GM23248 (cell line): ENCODE results near the gene UHMK1. TPM values are rescaled to one million over a fixed set of nuclear protein-coding genes. Genes with fewer than 3 reads are reported as not detected.

Source experiments
- DNase-seq: peaks from one replicate; pipeline ENCODE4 v3.0.0-alpha.2; 2015
- H2AFZ ChIP-seq: fragments of 200-600 bp; sonication (generic); 2 replicates; pipeline ENCODE4 v1.6.1; 2016; ENCODE audit warnings: antibody characterized with exemption
- H3F3A ChIP-seq: fragments of 200-600 bp; sonication (generic); 2 replicates; pipeline ENCODE4 v1.6.1; 2016; ENCODE audit warnings: mild to moderate bottlenecking, antibody characterized with exemption, mixed run types; ENCODE audit not compliant: insufficient read depth
- H3K27ac ChIP-seq: fragments of 200-600 bp; sonication (generic); 2 replicates; pipeline ENCODE4 v1.5.1; 2016; ENCODE audit warnings: mild to moderate bottlenecking
- H3K27me3 ChIP-seq: fragments of 200-600 bp; sonication (generic); replicated peaks from 2 replicates; pipeline ENCODE4 v1.6.1; 2016; ENCODE audit warnings: mild to moderate bottlenecking; ENCODE audit not compliant: insufficient read depth
- H3K36me3 ChIP-seq: fragments of 200-600 bp; sonication (generic); 2 replicates; pipeline ENCODE4 v1.6.1; 2016; ENCODE audit warnings: low read depth, mild to moderate bottlenecking
- H3K4me1 ChIP-seq: fragments of 200-600 bp; sonication (generic); 2 replicates; pipeline ENCODE4 v1.6.1; 2016; ENCODE audit warnings: mild to moderate bottlenecking; ENCODE audit not compliant: insufficient read depth
- H3K4me2 ChIP-seq: fragments of 200-600 bp; sonication (generic); one replicate; pipeline ENCODE4 v1.6.1; 2016; ENCODE audit warnings: mild to moderate bottlenecking; ENCODE audit not compliant: unreplicated experiment
- H3K4me3 ChIP-seq: fragments of 200-600 bp; sonication (generic); 2 replicates; pipeline ENCODE4 v1.5.1; 2016; ENCODE audit warnings: mild to moderate bottlenecking
- H3K79me2 ChIP-seq: fragments of 200-600 bp; sonication (generic); 2 replicates; pipeline ENCODE4 v1.6.1; 2016; ENCODE audit warnings: mild to moderate bottlenecking; ENCODE audit not compliant: insufficient read depth
- H3K9ac ChIP-seq: fragments of 200-600 bp; sonication (generic); 2 replicates; pipeline ENCODE4 v1.6.1; 2016; ENCODE audit warnings: mild to moderate bottlenecking
- H3K9me2 ChIP-seq: fragments of 200-600 bp; sonication (generic); 2 replicates; pipeline ENCODE4 v1.6.1; 2016; ENCODE audit warnings: mixed run types, mild to moderate bottlenecking, moderate library complexity; ENCODE audit not compliant: insufficient read depth
- H3K9me3 ChIP-seq: fragments of 200-600 bp; sonication (generic); one replicate; pipeline ENCODE4 v1.6.1; 2017; ENCODE audit warnings: low read depth
- H4K20me1 ChIP-seq: fragments of 200-600 bp; sonication (generic); 2 replicates; pipeline ENCODE4 v1.6.0; 2016; ENCODE audit not compliant: insufficient read depth
- EZH2 ChIP-seq: fragments of 200-600 bp; sonication (generic); IDR thresholded peaks from 2 replicates; pipeline ENCODE4 v1.6.1; 2018; ENCODE audit warnings: antibody characterized with exemption, mild to moderate bottlenecking; ENCODE audit not compliant: insufficient read depth, poor library complexity, severe bottlenecking
- EZH2phosphoT487 ChIP-seq: fragments of 200-600 bp; sonication (generic); IDR thresholded peaks from 2 replicates; pipeline ENCODE4 v1.6.1; 2018; ENCODE audit warnings: antibody characterized with exemption, moderate library complexity, mild to moderate bottlenecking, low read depth; ENCODE audit not compliant: insufficient read depth
- WGBS, 2 experiments: methylation state at CpG; one replicate each; pipeline ENCODE4 v1.1.6; 2015 to 2017; ENCODE audit warnings: low lambda C conversion rate in 2 of 2, low coverage in 1 of 2; ENCODE audit errors: missing lambda C conversion rate in 2 of 2; 5-methylcytosine and 5-hydroxymethylcytosine counted together
- in situ Hi-C: fragments of 300-500 bp; cut with MboI; formaldehyde crosslinking; loops from 2 replicates; pipeline ENCODE4 v1.15.0; 2020
- polyA plus RNA-seq: library from polyadenylated mRNA; unstranded; fragments of >200 nt; fragmentation: Nextera tagmentation; extraction: Ambion mirVana; gene quantifications from 2 replicates; pipeline ENCODE4 v1.2.1, GENCODE V29; 2016
- total RNA-seq: library from RNA; depleted of rRNA; stranded (reverse); fragments of >200 nt; shearing (Covaris generic); gene quantifications from 2 replicates; pipeline ENCODE4 v1.2.3, GENCODE V29; 2014

UHMK1 gene
- total and polyA plus RNA-seq, 2 experiments from 2014 or later = 20.1 to 60.6 TPM

DNA sequence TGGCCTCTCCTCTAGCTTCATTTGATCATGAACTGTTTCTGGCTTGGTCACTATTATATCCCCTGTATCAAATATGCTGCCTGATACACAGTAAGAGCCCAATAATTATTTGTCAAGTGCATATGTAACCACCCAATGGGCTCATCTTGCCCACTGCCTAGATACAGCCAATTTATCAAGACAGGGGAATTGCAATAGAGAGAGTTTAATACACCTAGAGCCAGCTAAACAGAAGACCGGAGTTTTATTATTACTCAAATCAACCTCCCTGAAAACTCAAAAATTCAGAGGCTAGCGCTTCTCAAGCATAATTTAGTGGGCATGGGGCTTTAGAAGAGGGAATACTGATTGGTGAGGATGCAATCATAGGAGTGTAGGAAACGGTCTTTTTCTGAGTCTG lies 45.6 kb downstream of the UHMK1 start:
- Histone ChIP-seq H3K27me3 (no peaks in the 10 kb centered on the region), H3F3A (peaks cover 48% of the 10 kb centered on the region), H3K4me2 (no peak overlapping the region), H3K27ac (peak overlapping the region; percentile 85; the same call in 1 of the 2 replicates), H3K9ac (no peak overlapping the region), H3K9me2 (no peaks in the 10 kb centered on the region), H3K4me1 (peaks cover 52% of the 10 kb centered on the region), H3K36me3 (no peaks in the 10 kb centered on the region), H2AFZ (no peak overlapping the region), H3K79me2 (peaks cover 4% of the 10 kb centered on the region; the same call in 1 of the 2 replicates), H4K20me1 (no peaks in the 10 kb centered on the region), H3K4me3 (no peak overlapping the region), H3K9me3 (no peaks in the 10 kb centered on the region)
- TF ChIP-seq EZH2 (no peak), EZH2phosphoT487 (no peak)
- in situ Hi-C loops = no loop called here
- no peak for DNase-seq
- WGBS, 2 experiments = 97 to 100% methylated on average over 3 of the region's 3 CpGs

DNA sequence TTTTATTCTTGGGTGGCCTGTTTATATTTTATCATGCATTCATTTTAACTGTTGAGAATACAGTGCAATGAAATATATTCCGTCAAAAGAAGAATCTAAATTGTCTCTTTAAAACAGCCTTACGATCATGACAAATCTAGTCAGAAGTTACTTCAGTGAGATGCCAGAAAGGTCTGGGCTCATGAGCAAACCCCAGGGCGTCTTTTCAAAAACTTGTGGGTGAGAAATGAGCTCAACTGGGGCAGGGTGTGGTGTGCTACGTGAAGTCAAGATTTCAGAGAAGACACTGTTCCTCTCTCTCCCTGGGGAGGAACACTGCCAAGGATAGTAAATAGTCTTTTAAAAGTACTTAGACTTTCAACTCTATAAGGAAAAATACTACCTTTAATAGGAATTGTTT lies 50.6 kb downstream of the UHMK1 start:
- H3F3A ChIP-seq = peaks cover 26% of the 10 kb centered on the region
- TF ChIP-seq EZH2 (no peak), EZH2phosphoT487 (no peak)
- H2AFZ ChIP-seq = 0 out of 2 replicates have a peak overlapping the region, but pooled peaks have one; percentile 11
- in situ Hi-C loops = no loop called here
- WGBS, 2 experiments = 0 to 3% methylated on average over 4 of the region's 4 CpGs
- H3K4me2 ChIP-seq = peak overlapping the region; percentile 60
- H3K36me3 ChIP-seq = no peaks in the 10 kb centered on the region
- H3K4me3 ChIP-seq = 0 out of 2 replicates have a peak overlapping the region, but pooled peaks have one; percentile 10
- no peaks in the 10 kb centered on the region for H3K9me3 ChIP-seq
- H3K27me3 ChIP-seq = no peaks in the 10 kb centered on the region
- peaks cover 37% of the 10 kb centered on the region for H3K4me1 ChIP-seq
- peak; percentile 96 for DNase-seq
- no peaks in the 10 kb centered on the region for H3K9me2 ChIP-seq
- peak overlapping the region; percentile 84 for H3K27ac ChIP-seq
- H4K20me1 ChIP-seq = no peaks in the 10 kb centered on the region
- H3K9ac ChIP-seq = peak overlapping the region; percentile 64
- H3K79me2 ChIP-seq = no peaks in the 10 kb centered on the region; the same call in 1 of the 2 replicates

DNA sequence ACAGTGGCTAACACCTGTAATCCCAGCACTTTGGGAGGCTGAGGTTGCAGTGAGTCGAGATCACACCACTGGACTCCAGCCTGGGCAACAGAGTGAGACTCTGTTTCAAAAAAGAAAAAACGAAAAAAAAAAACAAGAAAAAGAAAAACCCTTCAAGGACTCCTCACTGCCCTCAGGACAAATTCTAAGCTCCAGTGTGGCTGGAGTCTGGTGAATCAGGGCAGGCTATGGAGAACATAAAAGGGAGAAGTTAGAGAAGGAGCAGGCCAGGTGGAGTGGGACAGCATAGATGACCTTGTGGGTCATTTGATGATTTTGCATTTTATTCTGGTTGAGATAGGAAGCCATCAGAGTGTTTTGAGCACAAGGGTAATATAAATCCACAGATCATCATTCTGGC lies 51.4 kb downstream of the UHMK1 start:
- Histone ChIP-seq H3K9ac (peak overlapping the region; percentile 64), H3K36me3 (no peaks in the 10 kb centered on the region), H3K4me1 (peaks cover 46% of the 10 kb centered on the region), H3K27ac (peak overlapping the region; percentile 84), H3F3A (peaks cover 32% of the 10 kb centered on the region), H2AFZ (peak overlapping the region; percentile 40), H3K9me3 (no peaks in the 10 kb centered on the region), H3K4me2 (peak overlapping the region; percentile 60), H3K27me3 (no peaks in the 10 kb centered on the region), H3K79me2 (no peaks in the 10 kb centered on the region; the same call in 1 of the 2 replicates), H3K4me3 (no peak overlapping the region), H4K20me1 (no peaks in the 10 kb centered on the region), H3K9me2 (no peaks in the 10 kb centered on the region)
- WGBS, 2 experiments = 26 to 28% methylated on average over 1 to 2 of the region's 2 CpGs
- DNase-seq = peak; percentile 52
- in situ Hi-C loops = no loop called here
- TF ChIP-seq EZH2phosphoT487 (no peak), EZH2 (no peak)

DNA sequence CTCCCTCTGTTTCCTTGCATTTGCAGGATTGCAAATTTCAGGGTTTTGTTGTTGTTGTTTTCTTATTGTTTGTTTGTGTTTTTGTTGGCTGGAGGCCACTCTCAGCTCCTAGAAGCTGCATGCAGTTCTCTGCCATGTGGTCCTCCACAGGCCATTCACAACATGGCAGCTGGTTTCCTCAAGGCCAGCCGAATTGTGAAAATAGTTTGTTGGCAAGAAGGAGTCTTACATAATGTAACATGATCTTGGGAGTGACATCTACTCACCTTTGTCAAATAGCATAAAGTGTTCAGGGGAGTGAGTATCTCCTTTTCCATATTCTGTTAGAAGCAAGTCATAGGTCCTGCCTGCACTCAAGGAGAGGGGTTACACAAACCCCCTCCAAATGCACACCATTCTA lies 53.3 kb downstream of the UHMK1 start:
- H3K9me3 ChIP-seq = no peaks in the 10 kb centered on the region
- no peak overlapping the region for H3K4me2 ChIP-seq
- in situ Hi-C loops = no loop called here
- H3K9ac ChIP-seq = no peak overlapping the region
- no peak overlapping the region for H3K27ac ChIP-seq
- H3K36me3 ChIP-seq = no peaks in the 10 kb centered on the region
- H3F3A ChIP-seq = peaks cover 46% of the 10 kb centered on the region
- H3K79me2 ChIP-seq = no peaks in the 10 kb centered on the region; the same call in 1 of the 2 replicates
- TF ChIP-seq EZH2phosphoT487 = no peak
- TF ChIP-seq EZH2 = no peak
- H3K4me1 ChIP-seq = peaks cover 59% of the 10 kb centered on the region
- no peaks in the 10 kb centered on the region for H4K20me1 ChIP-seq
- no peak overlapping the region for H3K4me3 ChIP-seq
- no peak for DNase-seq
- no peaks in the 10 kb centered on the region for H3K9me2 ChIP-seq
- no peaks in the 10 kb centered on the region for H3K27me3 ChIP-seq
- H2AFZ ChIP-seq = no peak overlapping the region
- 44 to 56% methylated on average over 1 of the region's 1 CpG for WGBS, 2 experiments
